ENCODE measurements around the gene GBGT1.

Gene GBGT1

GRCh38 chr9:133124907-133125275, 38.8 kb downstream of the GBGT1 start:
- no peak for DNase-seq

GRCh38 chr9:133124123-133124906, 39.4 kb downstream of the GBGT1 start:
- no peak for DNase-seq

- no peak for DNase-seq
Measured at GRCh38 chr9:133122935-133123611, 40.6 kb downstream of the GBGT1 start.

GRCh38 chr9:133122605-133122934, 41.1 kb downstream of the GBGT1 start:
- DNase-seq: no peak

GRCh38 chr9:133121915-133122550, 41.7 kb downstream of the GBGT1 start:
- no peak for DNase-seq

- peak; percentile 84 for DNase-seq
Measured at GRCh38 chr9:133121198-133121914, 42.4 kb downstream of the GBGT1 start, which contains the start of gene RALGDS. Gene RALGDS (minus strand): TSS chr9:133121240. CDS start chr9:133121154, 86 bp downstream.

- no peak for DNase-seq
Measured at GRCh38 chr9:133120501-133121197, 43.1 kb downstream of the GBGT1 start.

GRCh38 chr9:133119846-133120500, 43.7 kb downstream of the GBGT1 start:
- no peak for DNase-seq

GRCh38 chr9:133119103-133119845, 44.4 kb downstream of the GBGT1 start:
- DNase-seq: no peak

- no peak for DNase-seq
Measured at GRCh38 chr9:133118568-133118967, 45.1 kb downstream of the GBGT1 start.

- no peak for DNase-seq
Measured at GRCh38 chr9:133118179-133118520, 45.6 kb downstream of the GBGT1 start.

- no peak for DNase-seq
Measured at GRCh38 chr9:133117271-133118178, 46.2 kb downstream of the GBGT1 start.

- DNase-seq: no peak
Measured at GRCh38 chr9:133116346-133117231, 47.1 kb downstream of the GBGT1 start.

GRCh38 chr9:133115604-133116345, 47.9 kb downstream of the GBGT1 start:
- no peak for DNase-seq

GRCh38 chr9:133114886-133115603, 48.7 kb downstream of the GBGT1 start:
- no peak for DNase-seq

GRCh38 chr9:133113949-133114885, 49.5 kb downstream of the GBGT1 start:
- DNase-seq: peak; percentile 62

Data from NCI-H1436 (cell line).